ENCODE measurements around the gene ITPK1.

DNA sequence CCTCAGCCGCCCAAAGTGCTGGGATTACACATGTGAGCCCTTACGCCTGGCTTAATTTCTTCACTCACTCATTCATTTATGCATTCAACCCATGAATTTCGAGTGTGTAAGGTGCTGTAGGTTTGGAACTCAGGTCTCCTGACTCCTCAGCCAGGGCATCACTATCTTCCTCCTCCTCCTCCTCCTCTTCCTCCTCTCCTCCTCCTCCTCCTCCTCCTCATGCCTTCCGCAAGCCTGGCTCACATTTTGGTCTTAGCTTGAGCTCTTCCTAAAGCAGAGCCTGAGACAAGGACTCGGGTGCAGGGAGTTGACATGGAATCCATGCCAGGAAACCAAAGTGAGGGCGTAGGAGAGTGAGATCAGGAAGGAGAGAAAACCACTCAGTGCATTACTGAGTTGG, 213.5 kb downstream of the ITPK1 start:
- TF ChIP-seq, protein P1, sequence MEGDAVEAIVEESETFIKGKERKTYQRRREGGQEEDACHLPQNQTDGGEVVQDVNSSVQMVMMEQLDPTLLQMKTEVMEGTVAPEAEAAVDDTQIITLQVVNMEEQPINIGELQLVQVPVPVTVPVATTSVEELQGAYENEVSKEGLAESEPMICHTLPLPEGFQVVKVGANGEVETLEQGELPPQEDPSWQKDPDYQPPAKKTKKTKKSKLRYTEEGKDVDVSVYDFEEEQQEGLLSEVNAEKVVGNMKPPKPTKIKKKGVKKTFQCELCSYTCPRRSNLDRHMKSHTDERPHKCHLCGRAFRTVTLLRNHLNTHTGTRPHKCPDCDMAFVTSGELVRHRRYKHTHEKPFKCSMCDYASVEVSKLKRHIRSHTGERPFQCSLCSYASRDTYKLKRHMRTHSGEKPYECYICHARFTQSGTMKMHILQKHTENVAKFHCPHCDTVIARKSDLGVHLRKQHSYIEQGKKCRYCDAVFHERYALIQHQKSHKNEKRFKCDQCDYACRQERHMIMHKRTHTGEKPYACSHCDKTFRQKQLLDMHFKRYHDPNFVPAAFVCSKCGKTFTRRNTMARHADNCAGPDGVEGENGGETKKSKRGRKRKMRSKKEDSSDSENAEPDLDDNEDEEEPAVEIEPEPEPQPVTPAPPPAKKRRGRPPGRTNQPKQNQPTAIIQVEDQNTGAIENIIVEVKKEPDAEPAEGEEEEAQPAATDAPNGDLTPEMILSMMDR (IDR thresholded peaks at IDR 0.05) = no peak
- no peak for TF ChIP-seq POLR2A (IDR thresholded peaks at IDR 0.05)
